NCI-H2029 treated with DMSO at 0.1 percent for 48 hours (cell line): Measurements from ENCODE around the gene PARD3B.

Experiments used
- DNase-seq: peaks from one replicate; lab custom pipeline; 2025; lab: John Stamatoyannopoulos, UW

Gene PARD3B

GRCh38 chr2:205612636-205613035 lies 1067.4 kb downstream of the PARD3B start:
- DNase-seq = no peak

GRCh38 chr2:205613970-205614559 lies 1068.8 kb downstream of the PARD3B start:
- DNase-seq = no peak

DNA sequence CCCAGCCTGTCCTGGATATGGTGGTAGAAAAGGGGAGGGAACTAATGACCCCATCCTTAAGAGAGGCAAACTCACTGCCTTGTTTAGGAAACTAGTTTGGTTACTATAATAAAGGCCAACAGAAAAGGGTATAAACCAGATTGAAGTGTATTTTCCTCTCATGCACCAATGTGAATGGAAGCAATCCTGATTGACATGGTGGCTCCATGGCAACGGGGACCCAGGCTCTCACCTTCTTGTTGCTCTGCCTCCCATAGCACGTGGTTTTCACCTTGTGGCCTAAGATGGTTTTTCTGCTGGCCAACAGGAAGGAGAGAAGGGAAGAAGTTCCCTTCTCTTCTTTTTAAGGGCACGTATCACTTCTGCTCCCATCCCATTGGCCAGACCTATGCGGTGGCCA lies 1069.7 kb downstream of the PARD3B start:
- DNase-seq = no peak

DNA sequence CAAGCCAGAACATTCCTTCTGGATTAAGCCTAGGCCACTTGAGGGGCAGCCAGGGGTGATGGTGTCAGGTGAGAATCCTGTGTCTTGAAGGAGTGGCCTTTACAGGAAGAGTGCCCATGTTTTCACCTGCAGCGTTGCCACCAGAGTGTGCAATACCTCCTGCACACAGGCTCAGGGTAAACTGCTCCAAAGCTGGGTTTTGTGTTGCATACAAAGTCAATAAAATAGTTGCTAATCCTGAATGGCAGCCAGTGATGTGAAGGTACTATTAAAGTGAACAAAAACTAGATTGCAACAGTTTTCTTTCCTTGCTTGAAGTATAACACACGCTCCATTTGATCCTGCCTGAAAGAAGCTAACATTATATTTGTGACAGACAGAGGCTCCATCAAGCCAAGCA lies 1072.6 kb downstream of the PARD3B start:
- no peak for DNase-seq

DNA sequence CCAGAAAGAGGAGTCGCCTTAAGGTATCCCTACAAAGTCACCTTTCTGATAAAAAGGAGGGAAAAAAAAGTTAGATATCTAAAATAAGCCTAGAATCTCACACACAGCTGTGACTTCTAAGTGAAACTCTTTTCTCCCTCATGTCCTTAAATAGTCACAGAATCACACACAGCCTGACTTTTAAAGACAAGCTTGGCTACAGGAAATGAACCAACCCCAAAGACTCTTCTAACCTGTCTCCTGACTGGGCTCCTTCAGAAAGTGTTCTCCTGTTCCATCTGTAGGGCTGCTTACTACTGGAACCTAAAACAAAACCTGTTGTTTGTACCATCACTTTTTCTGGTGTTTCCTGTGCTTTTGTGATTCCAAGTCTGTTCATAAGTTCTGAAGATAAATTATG lies 1074.3 kb downstream of the PARD3B start:
- DNase-seq = no peak

DNA sequence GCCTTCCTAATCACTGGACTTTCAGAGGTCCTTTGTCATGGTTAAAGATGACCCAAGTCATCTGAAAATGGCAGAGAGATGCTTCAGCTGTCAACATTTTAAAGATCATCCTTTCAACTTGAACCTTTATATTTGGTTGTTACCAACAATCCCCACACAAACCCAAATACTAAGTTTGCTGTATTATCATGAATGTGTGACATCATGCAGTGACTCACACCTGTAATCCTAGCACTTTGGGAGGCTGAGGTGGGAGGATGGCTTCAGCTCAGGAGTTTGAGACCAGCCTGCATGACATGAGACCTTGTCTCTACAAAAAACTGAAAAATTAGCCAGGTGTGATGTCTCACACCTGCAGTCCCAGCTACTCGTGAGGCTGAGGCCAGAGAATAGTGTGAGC lies 1081.8 kb downstream of the PARD3B start:
- no peak for DNase-seq

DNA sequence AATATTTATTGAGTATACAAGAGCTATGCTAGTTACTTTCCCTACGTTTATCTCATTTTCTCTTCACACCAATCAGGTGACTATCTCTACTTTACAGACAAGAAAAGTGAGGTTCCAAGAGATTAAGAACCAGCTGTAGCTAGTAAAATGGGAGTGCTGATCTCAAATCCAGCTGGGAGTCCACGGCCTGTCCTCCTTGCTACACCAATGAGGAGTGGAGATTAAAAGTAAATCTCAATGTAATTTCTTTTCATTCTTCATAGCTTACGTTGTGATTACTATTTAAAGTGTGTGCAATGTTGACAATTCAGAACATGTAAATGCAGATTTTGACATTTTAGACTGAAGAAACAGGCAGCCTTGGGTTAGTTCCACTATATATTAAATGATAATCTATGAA lies 1083.1 kb downstream of the PARD3B start:
- DNase-seq = no peak

- DNase-seq = no peak
Measured at GRCh38 chr2:205629091-205629776, 1084.0 kb downstream of the PARD3B start.

GRCh38 chr2:205633994-205634393 lies 1088.7 kb downstream of the PARD3B start:
- no peak for DNase-seq

DNA sequence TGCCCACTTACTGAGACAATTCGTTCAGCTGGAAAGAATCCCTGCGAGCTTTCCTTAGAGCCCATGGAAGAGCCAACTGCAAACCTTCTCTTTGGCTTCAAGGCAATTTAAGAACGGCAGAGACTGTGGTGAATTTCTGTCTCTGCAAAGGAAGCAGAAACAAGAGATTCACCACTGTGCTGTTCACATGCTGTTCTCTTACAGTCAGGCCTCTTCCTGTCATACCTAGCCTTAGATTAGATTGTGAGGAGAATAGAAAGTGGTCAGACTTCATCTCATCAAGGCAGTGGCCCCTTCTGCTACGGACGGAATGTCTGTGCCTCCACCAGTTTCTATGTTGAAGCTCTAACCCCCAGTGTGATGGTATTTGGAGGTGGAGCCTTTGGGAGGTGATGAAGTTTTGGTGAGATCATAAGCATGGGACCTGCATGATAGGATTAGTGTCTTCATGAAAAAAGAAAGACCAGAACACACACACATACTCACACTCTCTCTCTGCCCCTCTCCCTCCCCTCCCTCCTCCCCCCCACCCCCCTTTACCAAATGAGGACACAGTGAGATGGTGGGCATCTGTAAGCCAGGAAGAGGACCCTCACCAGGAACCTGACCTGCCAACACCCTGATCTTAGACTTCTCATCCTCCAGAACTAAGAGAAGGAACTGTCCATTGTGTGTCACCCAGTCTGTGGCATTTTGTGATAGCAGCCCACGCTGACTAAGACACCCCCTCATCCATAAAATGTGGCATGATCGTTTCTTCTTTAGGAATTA lies 1091.5 kb downstream of the PARD3B start:
- DNase-seq = no peak

DNA sequence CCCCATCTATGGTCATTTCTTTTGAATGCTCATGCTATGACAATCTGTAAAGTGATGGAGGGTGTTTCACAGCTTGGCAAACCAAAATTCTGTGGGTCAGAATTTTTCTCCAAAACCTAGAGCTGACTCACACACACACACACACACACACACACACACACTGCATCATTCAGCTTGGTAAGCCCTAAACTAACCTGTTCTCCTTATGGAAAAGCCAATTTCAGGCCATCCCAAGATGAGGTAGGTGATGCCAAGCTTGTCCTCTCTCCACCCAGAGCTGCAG lies 1092.0 kb downstream of the PARD3B start:
- no peak for DNase-seq

- DNase-seq = no peak
Measured at GRCh38 chr2:205637779-205638503, 1092.7 kb downstream of the PARD3B start.

DNA sequence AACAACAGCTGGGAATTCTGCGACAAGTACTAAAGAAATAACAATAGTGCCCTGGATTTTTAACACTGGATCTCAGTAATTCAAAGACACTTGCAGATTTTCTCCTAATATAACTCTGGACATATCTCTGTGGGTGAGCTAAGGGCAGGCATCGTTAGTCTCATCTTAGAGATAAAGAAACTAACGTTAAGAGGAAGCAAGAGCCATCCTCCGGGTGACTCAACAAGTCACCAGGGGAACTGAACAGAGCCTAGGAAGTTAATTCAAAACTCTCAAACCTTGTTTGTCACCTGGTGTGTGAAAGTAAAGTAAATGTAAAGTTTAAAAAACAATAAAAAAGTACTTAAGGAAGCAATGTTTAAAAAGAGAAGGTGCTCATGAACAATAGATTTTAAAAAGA lies 1095.4 kb downstream of the PARD3B start:
- DNase-seq = no peak

DNA sequence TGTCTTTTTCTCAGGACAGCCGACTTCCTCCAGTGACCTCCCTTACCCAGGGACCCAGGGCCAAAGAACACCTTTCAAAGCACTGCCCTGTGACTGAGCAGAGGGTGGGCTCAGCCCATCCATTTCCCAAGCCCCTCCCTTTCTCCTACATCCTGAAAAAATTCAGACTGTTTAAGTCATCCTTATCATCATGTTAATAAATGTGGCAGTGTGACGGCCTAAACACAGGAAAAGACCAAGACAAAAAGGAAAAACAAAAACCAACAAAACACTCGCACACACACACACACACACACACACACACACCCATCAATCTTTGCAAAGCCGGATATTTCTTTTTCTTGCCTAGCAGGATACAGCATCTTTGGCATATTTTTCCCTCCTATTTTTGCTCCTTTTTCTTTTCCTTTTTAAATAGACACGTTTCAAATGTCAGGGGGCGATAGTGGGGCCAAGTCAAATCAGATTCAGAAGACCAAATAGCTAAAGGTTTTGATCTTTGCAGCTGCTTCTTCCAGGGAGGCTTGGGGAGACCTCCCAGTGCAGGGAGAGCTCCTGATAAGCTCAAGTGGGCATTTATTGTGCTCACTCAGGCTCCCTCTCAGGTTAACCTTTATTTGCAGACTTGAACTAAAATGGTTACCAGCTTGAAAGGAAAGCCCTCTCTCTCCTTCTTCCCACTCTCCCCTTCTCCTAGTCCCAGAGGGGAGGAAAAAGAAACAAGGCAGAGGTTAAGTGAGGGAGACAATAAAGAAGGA lies 1097.5 kb downstream of the PARD3B start:
- no peak for DNase-seq

- no peak for DNase-seq
Measured at GRCh38 chr2:205643391-205643885, 1098.2 kb downstream of the PARD3B start.

DNA sequence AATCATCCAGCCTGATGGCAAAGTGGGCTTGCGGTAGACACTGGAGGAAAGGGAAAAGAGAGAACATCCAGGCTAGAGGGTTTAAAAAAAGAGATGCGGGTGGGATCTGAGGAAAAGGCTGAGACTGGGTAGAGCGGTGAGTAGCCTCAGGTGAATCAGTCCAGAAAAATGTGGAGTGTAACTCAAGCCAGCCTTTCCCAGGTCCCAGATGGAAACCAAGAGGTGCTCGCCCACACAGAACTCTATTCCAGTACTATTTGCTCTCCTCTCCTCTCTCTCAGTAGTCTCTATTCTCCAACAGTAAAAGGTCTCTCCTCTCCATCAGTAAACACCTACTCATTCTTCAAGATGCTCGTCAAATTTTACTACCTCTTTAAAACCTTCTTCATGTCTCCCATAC lies 1098.7 kb downstream of the PARD3B start:
- no peak for DNase-seq

GRCh38 chr2:205646680-205647079 lies 1101.4 kb downstream of the PARD3B start:
- no peak for DNase-seq

DNA sequence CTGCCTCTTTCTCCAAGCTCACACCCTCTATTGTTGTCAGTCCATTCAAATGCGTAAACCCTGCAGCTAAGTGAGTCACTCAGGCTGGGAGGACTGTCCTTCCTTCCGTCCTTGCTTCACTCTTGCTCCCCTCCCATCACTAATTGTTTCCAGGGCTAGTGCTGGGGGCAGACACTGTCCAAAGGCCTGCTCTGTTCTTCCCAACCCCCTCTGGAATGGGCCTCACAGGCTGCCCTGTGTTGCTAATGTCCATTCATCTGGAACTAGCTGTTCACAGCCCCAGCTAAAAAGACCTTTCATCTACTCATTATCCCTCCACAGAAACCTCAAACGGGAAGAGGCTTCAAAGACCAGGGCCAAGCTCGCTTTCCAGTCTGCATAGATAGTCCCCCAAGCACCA lies 1105.2 kb downstream of the PARD3B start:
- DNase-seq = no peak

GRCh38 chr2:205650931-205651330 lies 1105.7 kb downstream of the PARD3B start:
- no peak for DNase-seq

DNA sequence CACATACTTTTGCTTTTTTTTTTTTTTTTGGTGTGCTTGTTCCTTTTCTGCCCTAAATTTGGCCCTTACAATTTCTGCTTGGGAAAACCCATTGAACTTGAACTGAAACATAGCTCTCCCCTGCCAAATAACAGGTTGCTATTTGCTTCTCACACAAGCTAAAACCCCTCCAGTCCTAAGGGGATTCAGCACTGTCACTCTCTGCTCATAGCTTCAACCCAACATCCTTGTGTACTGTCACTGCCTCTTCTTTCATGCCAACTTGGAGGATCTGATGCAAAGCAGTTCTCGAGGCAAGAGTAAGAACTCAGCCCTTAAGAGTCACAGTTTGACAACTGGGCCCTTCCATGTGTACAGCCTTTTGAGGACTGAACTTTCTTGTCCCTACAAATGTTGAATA lies 1106.4 kb downstream of the PARD3B start:
- no peak for DNase-seq

DNA sequence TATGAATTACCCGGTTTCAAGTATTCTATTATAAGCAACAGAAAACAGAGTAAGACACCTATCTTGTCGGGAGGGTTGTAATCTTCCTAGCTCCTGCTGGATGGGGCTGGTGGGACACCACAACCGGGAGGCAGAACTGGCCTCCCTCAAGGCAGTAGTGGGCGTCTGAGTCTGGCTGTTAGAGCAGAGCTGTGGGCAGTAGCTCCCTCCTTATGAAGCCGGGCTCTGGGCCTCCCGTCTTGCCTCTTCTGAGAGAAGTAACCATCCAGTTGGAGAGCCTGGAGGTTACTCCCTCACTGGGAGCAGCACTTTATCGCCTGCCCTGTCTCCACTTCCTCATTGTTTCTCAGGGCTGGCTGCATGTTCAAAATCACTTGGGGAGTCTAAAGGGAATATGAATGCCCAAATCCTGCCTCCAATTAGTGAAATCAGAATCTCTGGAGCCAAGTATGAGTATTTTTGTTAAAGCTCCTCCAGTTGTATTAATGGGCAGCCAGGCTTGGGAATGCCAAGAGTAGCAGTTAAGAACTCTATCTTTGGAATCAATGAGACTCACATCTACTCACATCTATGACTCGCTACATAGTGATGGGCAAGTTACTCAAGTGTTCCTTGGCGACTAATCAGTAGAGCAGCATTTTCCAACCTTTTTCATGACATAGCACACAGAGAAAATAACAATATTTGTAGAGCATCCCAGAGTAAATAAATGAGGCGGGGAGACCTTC lies 1109.8 kb downstream of the PARD3B start:
- DNase-seq = no peak
